ENCODE results near the gene NPPA. TPM values are rescaled to one million over a fixed set of nuclear protein-coding genes. Genes with fewer than 3 reads are reported as not detected.

The NPPA gene
- total RNA-seq, 1 donor from 2014 or later = not detected

- H3K4me1 Mint-ChIP-seq (ENCODE audit: unreplicated experiment) = peaks cover 8% of the 10 kb centered on the region
- no peak for DNase-seq (ENCODE audit: low spot score)
- H3K9me3 Mint-ChIP-seq (ENCODE audit: unreplicated experiment) = no peaks in the 10 kb centered on the region
- H3K27ac Mint-ChIP-seq (ENCODE audit: unreplicated experiment) = no peak overlapping the region
- peaks cover 2% of the 10 kb centered on the region for H3K27me3 Mint-ChIP-seq (ENCODE audit: unreplicated experiment)
- no peak overlapping the region for H3K4me3 Mint-ChIP-seq (ENCODE audit: unreplicated experiment)
- no peak for TF ChIP-seq CTCF (IDR thresholded peaks at IDR 0.05; ENCODE audit: unreplicated experiment)
- H3K36me3 Mint-ChIP-seq (ENCODE audit: low read depth, unreplicated experiment) = no peaks in the 10 kb centered on the region
Measured at GRCh38 chr1:11888206-11888876, 40.8 kb upstream of the NPPA start.

GRCh38 chr1:11887666-11888007, 40.1 kb upstream of the NPPA start:
- no peak for DNase-seq (ENCODE audit: low spot score)
- no peak for TF ChIP-seq CTCF (IDR thresholded peaks at IDR 0.05; ENCODE audit: unreplicated experiment)
- peaks cover 2% of the 10 kb centered on the region for H3K27me3 Mint-ChIP-seq (ENCODE audit: unreplicated experiment)
- no peak overlapping the region for H3K27ac Mint-ChIP-seq (ENCODE audit: unreplicated experiment)
- H3K4me3 Mint-ChIP-seq (ENCODE audit: unreplicated experiment) = no peak overlapping the region
- H3K9me3 Mint-ChIP-seq (ENCODE audit: unreplicated experiment) = no peaks in the 10 kb centered on the region
- H3K4me1 Mint-ChIP-seq (ENCODE audit: unreplicated experiment) = peaks cover 8% of the 10 kb centered on the region
- H3K36me3 Mint-ChIP-seq (ENCODE audit: low read depth, unreplicated experiment) = no peaks in the 10 kb centered on the region

- Mint-ChIP-seq H3K27me3 (ENCODE audit: unreplicated experiment) (peaks cover 2% of the 10 kb centered on the region), H3K4me3 (ENCODE audit: unreplicated experiment) (no peak overlapping the region), H3K36me3 (ENCODE audit: low read depth, unreplicated experiment) (no peaks in the 10 kb centered on the region), H3K9me3 (ENCODE audit: unreplicated experiment) (no peaks in the 10 kb centered on the region), H3K4me1 (ENCODE audit: unreplicated experiment) (peaks cover 8% of the 10 kb centered on the region), H3K27ac (ENCODE audit: unreplicated experiment) (no peak overlapping the region)
- TF ChIP-seq CTCF (IDR thresholded peaks at IDR 0.05; ENCODE audit: unreplicated experiment) = no peak
- DNase-seq (ENCODE audit: low spot score) = no peak
Measured at GRCh38 chr1:11886986-11887665, 39.5 kb upstream of the NPPA start.

- no peak for DNase-seq (ENCODE audit: low spot score)
- H3K9me3 Mint-ChIP-seq (ENCODE audit: unreplicated experiment) = no peaks in the 10 kb centered on the region
- H3K27ac Mint-ChIP-seq (ENCODE audit: unreplicated experiment) = peak overlapping the region; percentile 48
- H3K4me3 Mint-ChIP-seq (ENCODE audit: unreplicated experiment) = peak overlapping the region; percentile 23
- peaks cover 2% of the 10 kb centered on the region for H3K27me3 Mint-ChIP-seq (ENCODE audit: unreplicated experiment)
- H3K36me3 Mint-ChIP-seq (ENCODE audit: low read depth, unreplicated experiment) = no peaks in the 10 kb centered on the region
- no peak for TF ChIP-seq CTCF (IDR thresholded peaks at IDR 0.05; ENCODE audit: unreplicated experiment)
- peaks cover 8% of the 10 kb centered on the region for H3K4me1 Mint-ChIP-seq (ENCODE audit: unreplicated experiment)
Measured at GRCh38 chr1:11885916-11886315, 38.3 kb upstream of the NPPA start.

- peaks cover 8% of the 10 kb centered on the region for H3K4me1 Mint-ChIP-seq (ENCODE audit: unreplicated experiment)
- H3K27ac Mint-ChIP-seq (ENCODE audit: unreplicated experiment) = no peak overlapping the region
- H3K9me3 Mint-ChIP-seq (ENCODE audit: unreplicated experiment) = no peaks in the 10 kb centered on the region
- no peak for DNase-seq (ENCODE audit: low spot score)
- no peak overlapping the region for H3K4me3 Mint-ChIP-seq (ENCODE audit: unreplicated experiment)
- H3K27me3 Mint-ChIP-seq (ENCODE audit: unreplicated experiment) = peaks cover 2% of the 10 kb centered on the region
- no peaks in the 10 kb centered on the region for H3K36me3 Mint-ChIP-seq (ENCODE audit: low read depth, unreplicated experiment)
- no peak for TF ChIP-seq CTCF (IDR thresholded peaks at IDR 0.05; ENCODE audit: unreplicated experiment)
Measured at GRCh38 chr1:11882814-11883538, 35.4 kb upstream of the NPPA start.
